Colonic mucosa (tissue), 4 donors: ENCODE data around the gene STARD3. TPM values are rescaled to one million over a fixed set of nuclear protein-coding genes. Genes with fewer than 3 reads are reported as not detected.

Experiments
- DNase-seq: peaks from one replicate; pipeline ENCODE4 v3.0.0-alpha.2; 2020
- H3K27ac ChIP-seq: fragments of 200-600 bp; one replicate; pipeline ENCODE4 v1.8.0; 2021
- H3K27me3 ChIP-seq: fragments of 200-600 bp; one replicate; pipeline ENCODE4 v1.8.0; 2021
- H3K36me3 ChIP-seq: fragments of 200-600 bp; one replicate; pipeline ENCODE4 v1.8.0; 2021
- H3K4me1 ChIP-seq: fragments of 200-600 bp; one replicate; pipeline ENCODE4 v1.8.0; 2021; ENCODE audit warnings: mild to moderate bottlenecking
- H3K4me3 ChIP-seq: fragments of 200-600 bp; one replicate; pipeline ENCODE4 v1.8.0; 2021
- H3K9ac ChIP-seq, 2 donors: one replicate each; pipeline ENCODE4 v1.7.0; 2013; ENCODE audit warnings: control low read depth in 2 of 2, low read depth in 2 of 2, low read length in 2 of 2
- H3K9me3 ChIP-seq: fragments of 200-600 bp; one replicate; pipeline ENCODE4 v1.8.0; 2021
- intact Hi-C: fragments of 100-400 bp; cut with DNase I; formaldehyde crosslinking; loops from one replicate; pipeline ENCODE4 v1.14.1; 2022
- total RNA-seq, 2 donors: library from RNA; stranded (reverse); fragmentation: NEBNext Ultra II Directional in 1 of 2; extraction: Animal tissue kit (Norgen Biotek cat#: 25700) in 1 of 2; gene quantifications; one replicate each; pipeline ENCODE4 v1.2.1, GENCODE V29; 2021
- TF ChIP-seq, protein P1 (sequence below): fragments of 200-600 bp; IDR thresholded peaks from one replicate; pipeline ENCODE4 v1.8.0; 2022; ENCODE audit warnings: antibody characterized with exemption, mild to moderate bottlenecking
- donor health status: healthy.
- donor health status: DM: no; HTN: no; CAD: no.
- donor health status: DM: no; HTN: no; CAD: no.

Gene STARD3
- total RNA-seq, 2 donors from 2014 or later, result 30.0 to 41.3 TPM

DNA sequence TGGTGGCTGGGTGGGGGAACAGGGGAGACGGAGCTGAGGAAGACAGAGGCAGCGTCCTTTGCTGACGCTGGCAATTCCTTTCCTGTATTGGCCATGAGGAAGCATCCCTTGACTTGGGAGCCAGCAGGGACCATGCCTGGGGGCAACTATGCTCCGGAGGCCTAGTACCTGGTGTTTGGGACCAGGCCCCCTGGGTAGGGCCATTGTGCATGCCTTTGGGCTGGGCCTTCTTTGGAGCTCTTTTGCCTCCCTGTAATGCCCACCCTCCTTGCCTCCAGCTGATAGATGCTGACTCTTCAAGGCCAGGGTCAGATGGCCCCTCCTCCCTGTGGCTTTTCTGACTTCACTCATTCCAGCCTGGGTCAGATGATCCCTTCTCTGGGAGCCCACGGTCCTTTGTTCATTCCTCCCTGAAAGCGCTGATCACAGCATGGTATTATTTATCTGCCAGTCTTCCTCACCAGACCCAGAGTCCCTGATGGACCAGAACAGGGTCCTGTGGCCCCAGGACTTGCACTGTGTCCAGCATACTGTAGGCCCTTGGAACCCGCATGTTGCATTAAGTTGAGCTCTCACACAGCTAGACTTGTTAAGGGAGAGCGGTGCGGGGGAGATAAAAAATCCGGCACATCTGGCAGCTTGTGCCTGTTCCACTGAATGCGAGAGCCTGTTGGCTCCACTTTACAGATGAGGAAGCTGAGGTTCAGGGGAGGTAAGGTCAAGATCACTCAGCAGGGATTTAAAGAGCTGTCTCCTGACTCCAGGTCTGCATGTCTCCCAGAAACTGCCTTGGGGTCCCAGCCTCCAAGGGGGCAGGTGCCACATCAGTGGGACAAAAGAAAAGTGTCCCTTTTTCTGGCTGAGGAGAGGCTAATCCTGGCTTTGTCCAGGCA is 2.9 kb downstream of the STARD3 start:
- H3K27ac ChIP-seq, result no peak overlapping the region
- TF ChIP-seq, protein P1, sequence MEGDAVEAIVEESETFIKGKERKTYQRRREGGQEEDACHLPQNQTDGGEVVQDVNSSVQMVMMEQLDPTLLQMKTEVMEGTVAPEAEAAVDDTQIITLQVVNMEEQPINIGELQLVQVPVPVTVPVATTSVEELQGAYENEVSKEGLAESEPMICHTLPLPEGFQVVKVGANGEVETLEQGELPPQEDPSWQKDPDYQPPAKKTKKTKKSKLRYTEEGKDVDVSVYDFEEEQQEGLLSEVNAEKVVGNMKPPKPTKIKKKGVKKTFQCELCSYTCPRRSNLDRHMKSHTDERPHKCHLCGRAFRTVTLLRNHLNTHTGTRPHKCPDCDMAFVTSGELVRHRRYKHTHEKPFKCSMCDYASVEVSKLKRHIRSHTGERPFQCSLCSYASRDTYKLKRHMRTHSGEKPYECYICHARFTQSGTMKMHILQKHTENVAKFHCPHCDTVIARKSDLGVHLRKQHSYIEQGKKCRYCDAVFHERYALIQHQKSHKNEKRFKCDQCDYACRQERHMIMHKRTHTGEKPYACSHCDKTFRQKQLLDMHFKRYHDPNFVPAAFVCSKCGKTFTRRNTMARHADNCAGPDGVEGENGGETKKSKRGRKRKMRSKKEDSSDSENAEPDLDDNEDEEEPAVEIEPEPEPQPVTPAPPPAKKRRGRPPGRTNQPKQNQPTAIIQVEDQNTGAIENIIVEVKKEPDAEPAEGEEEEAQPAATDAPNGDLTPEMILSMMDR, result no peak
- no peaks in the 10 kb centered on the region for H3K36me3 ChIP-seq
- H3K27me3 ChIP-seq, result no peaks in the 10 kb centered on the region
- no peak overlapping the region for H3K4me3 ChIP-seq
- DNase-seq, result no peak
- peaks cover 17% of the 10 kb centered on the region for H3K4me1 ChIP-seq
- no peak overlapping the region for H3K9ac ChIP-seq
- H3K9me3 ChIP-seq, result no peaks in the 10 kb centered on the region
- intact Hi-C loops, result no loop called here

DNA sequence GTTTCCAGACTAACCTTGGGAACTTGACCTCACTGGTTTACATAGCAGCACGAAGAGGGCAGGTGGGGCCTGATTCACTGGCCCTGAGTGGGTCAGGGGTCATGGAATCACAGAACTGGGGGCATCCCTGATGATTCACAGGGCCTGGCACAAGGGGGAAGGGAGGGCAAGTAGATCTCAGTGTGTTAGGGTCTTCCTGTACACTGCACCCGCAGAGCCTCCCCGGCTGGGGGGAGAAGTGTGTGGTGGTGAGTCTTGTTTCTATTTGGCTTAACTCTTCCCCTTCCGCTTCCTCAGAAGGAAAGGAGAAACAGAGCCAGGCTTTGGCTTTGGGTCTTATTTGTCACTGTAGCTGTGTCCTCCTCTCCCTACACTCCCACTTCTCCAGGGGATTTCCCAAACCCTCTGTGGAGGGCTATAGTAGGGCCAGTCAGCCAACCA is 3.7 kb downstream of the STARD3 start:
- intact Hi-C loops, result no loop called here
- peaks cover 16% of the 10 kb centered on the region for H3K4me1 ChIP-seq
- no peaks in the 10 kb centered on the region for H3K36me3 ChIP-seq
- no peaks in the 10 kb centered on the region for H3K27me3 ChIP-seq
- no peak for DNase-seq
- H3K9me3 ChIP-seq, result no peaks in the 10 kb centered on the region
- no peak overlapping the region for H3K9ac ChIP-seq
- TF ChIP-seq, protein P1, result no peak
- H3K4me3 ChIP-seq, result no peak overlapping the region
- no peak overlapping the region for H3K27ac ChIP-seq

DNA sequence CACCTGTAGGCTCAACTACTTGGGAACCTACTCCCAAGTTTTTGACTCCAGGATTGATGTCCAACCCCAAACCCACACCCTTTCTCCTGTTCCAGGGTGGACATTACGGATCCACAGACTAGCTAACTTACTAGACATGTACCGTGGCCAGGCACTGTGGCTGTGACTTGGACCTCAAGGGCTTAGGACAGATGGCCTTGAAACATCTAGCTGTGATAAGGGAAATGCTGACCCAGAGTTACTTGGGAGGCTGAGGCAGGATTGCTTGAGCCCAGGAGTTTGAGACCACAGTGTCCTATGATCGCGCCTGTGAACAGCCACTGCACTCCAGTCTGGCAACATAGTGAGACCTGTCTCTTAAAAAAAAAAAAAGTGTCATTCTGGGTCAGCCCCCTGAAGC is 4.2 kb downstream of the STARD3 start:
- H3K36me3 ChIP-seq, result no peaks in the 10 kb centered on the region
- no peaks in the 10 kb centered on the region for H3K27me3 ChIP-seq
- peaks cover 16% of the 10 kb centered on the region for H3K4me1 ChIP-seq
- TF ChIP-seq, protein P1, result no peak
- intact Hi-C loops, result no loop called here
- H3K27ac ChIP-seq, result no peak overlapping the region
- DNase-seq, result no peak
- H3K9ac ChIP-seq, result no peak overlapping the region
- H3K4me3 ChIP-seq, result no peak overlapping the region
- no peaks in the 10 kb centered on the region for H3K9me3 ChIP-seq

DNA sequence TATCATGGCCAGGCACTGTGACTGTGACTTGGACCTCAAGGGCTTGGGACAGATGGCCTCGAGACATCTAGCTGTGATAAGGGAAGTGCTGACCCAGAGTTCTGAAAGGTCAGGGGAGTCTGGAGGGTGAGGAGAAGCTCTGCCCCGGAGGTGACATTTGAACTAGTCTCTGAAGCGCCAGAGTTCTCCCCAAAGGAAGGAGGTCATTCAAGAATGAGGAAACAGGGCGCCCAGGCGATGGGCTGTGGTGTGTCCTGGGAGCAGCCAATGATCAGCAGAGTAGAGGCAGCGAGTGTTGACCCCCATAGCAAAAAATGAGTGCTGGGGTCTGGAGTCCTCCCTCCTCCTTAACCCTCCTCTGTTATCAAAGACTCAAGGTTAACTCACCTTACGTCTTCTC is 4.9 kb downstream of the STARD3 start:
- Histone ChIP-seq H3K36me3 (no peaks in the 10 kb centered on the region), H3K27ac (no peak overlapping the region), H3K4me1 (peaks cover 16% of the 10 kb centered on the region), H3K27me3 (no peaks in the 10 kb centered on the region), H3K9me3 (no peaks in the 10 kb centered on the region), H3K9ac (no peak overlapping the region), H3K4me3 (no peak overlapping the region)
- TF ChIP-seq, protein P1, result no peak
- no peak for DNase-seq
- intact Hi-C loops, result no loop called here

DNA sequence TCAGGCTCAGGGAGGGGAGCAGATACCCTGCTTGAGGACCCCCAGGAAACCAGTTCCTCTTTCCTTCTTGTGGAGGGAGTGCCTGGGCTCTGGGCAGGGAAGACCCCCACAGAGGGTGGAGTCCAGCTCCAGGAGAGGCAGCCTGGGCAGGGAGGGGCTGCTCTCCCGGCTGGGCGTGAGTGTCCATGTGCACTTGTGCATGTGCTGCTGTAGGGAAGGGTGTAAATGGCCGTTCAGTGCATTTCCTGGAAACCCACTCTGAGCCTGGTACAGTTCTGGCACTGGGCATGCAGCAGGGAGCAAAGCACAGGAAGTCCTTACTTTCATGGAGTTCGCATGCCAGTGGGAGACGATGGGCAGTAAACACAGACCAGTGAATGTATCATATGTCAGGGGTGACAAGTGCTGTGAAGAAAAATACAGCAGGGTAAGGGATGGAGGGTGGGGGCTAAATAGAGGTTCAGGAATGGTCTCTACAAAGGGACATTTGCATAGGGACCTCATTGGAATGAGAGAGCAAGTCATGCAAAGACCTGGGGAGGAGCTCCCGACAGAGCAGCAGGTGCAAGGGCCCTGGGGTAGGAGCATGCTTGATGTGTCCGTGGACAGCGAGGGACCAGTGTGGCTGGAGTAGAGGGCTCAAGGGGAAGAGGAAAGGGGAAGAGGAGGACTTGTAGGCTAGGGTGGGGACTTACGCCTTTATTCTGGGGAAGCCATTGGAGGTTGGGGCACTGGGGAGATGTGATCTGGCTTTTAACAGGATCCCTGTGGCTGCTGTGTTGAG is 5.5 kb downstream of the STARD3 start:
- intact Hi-C loops, result no loop called here

More for the DNA sequence above, 5.5 kb downstream of the STARD3 start:
- H3K27me3 ChIP-seq, result no peaks in the 10 kb centered on the region
- no peak for DNase-seq
- H3K9ac ChIP-seq, result no peak overlapping the region
- H3K27ac ChIP-seq, result no peak overlapping the region
- H3K36me3 ChIP-seq, result no peaks in the 10 kb centered on the region
- no peak overlapping the region for H3K4me3 ChIP-seq
- H3K9me3 ChIP-seq, result no peaks in the 10 kb centered on the region
- TF ChIP-seq, protein P1, result no peak
- peaks cover 16% of the 10 kb centered on the region for H3K4me1 ChIP-seq
